Mammary epithelial cell (primary cell): Measurements from ENCODE around the gene EXOC6B.

Experiments
- EZH2 ChIP-seq: IDR thresholded peaks from 2 replicates; pipeline ENCODE4 v1.6.1; 2012; ENCODE audit warnings: low read length, inconsistent platforms, borderline replicate concordance
- TF ChIP-seq, protein P1 (sequence below), 2 donors: IDR thresholded peaks in 1 of 2; conservative IDR thresholded peaks in 1 of 2; 2 replicates each; pipeline ENCODE4 v1.5.1; 2011 to 2012; ENCODE audit warnings: inconsistent platforms in 2 of 2, low read length in 2 of 2, mild to moderate bottlenecking in 2 of 2, control low read depth in 1 of 2, low read depth in 1 of 2; ENCODE audit not compliant: insufficient read depth in 1 of 2; ENCODE audit errors: extremely low read depth in 1 of 2

- TF ChIP-seq, protein P1, sequence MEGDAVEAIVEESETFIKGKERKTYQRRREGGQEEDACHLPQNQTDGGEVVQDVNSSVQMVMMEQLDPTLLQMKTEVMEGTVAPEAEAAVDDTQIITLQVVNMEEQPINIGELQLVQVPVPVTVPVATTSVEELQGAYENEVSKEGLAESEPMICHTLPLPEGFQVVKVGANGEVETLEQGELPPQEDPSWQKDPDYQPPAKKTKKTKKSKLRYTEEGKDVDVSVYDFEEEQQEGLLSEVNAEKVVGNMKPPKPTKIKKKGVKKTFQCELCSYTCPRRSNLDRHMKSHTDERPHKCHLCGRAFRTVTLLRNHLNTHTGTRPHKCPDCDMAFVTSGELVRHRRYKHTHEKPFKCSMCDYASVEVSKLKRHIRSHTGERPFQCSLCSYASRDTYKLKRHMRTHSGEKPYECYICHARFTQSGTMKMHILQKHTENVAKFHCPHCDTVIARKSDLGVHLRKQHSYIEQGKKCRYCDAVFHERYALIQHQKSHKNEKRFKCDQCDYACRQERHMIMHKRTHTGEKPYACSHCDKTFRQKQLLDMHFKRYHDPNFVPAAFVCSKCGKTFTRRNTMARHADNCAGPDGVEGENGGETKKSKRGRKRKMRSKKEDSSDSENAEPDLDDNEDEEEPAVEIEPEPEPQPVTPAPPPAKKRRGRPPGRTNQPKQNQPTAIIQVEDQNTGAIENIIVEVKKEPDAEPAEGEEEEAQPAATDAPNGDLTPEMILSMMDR (conservative IDR thresholded peaks at IDR 0.05 in 1 of 2, IDR thresholded peaks at IDR 0.05 in 1 of 2; ENCODE audit: extremely low read depth in 1 of 2, insufficient read depth in 1 of 2, low read depth in 1 of 2, low read length in 2 of 2): no peak
- no peak for TF ChIP-seq EZH2
Measured at GRCh38 chr2:72212486-72212855, 613.4 kb downstream of the EXOC6B start.
